ENCODE measurements around the gene SLC48A1.

DNA sequence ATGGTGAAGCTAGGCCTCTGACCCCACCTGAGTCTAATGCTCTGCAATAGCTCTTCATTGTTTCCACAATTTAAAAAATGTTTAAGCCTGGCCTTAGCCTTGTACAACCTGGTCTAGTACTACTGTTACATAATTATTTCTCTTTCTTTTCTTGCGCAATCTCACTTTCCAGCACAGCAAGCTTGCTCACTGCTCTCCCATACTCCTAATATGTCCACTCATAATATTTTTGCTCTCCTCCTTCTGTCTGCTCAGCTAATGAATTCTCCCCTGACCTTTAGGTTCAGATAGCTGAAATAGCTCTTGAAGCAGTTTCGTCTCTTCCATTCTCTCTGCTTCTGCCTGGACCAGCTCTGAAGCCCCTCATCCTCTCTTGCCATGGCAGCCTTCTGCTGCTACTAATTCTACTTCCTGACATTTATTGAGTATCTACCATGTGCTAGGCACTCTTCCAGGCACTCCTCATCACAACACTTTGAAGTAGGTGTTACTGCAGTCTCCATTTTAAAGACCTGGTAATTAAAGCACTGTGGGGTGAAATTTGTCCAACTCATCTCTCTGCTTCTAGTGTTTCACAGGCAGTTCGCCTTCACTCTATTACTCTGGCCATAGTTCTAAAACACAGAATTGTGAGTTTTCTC is 2.8 kb upstream of the SLC48A1 start:
- TF ChIP-seq, protein P1, sequence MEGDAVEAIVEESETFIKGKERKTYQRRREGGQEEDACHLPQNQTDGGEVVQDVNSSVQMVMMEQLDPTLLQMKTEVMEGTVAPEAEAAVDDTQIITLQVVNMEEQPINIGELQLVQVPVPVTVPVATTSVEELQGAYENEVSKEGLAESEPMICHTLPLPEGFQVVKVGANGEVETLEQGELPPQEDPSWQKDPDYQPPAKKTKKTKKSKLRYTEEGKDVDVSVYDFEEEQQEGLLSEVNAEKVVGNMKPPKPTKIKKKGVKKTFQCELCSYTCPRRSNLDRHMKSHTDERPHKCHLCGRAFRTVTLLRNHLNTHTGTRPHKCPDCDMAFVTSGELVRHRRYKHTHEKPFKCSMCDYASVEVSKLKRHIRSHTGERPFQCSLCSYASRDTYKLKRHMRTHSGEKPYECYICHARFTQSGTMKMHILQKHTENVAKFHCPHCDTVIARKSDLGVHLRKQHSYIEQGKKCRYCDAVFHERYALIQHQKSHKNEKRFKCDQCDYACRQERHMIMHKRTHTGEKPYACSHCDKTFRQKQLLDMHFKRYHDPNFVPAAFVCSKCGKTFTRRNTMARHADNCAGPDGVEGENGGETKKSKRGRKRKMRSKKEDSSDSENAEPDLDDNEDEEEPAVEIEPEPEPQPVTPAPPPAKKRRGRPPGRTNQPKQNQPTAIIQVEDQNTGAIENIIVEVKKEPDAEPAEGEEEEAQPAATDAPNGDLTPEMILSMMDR (optimal IDR thresholded peaks at IDR 0.05 in 1 of 3, IDR thresholded peaks at IDR 0.05 in 1 of 3, conservative IDR thresholded peaks at IDR 0.05 in 1 of 3; ENCODE audit: extremely low read depth in 1 of 3, insufficient read depth in 2 of 3, low read length in 3 of 3): no peak
- TF ChIP-seq EZH2 (IDR thresholded peaks at IDR 0.05; ENCODE audit: low read length): no peak
